ENCODE results near the gene FGFRL1.

Gene FGFRL1

GRCh38 chr4:1055721-1056590, 44.5 kb downstream of the FGFRL1 start:
- peak; percentile 66 for DNase-seq

- DNase-seq: no peak
These were observed 45.4 kb downstream of the FGFRL1 start for GRCh38 chr4:1056671-1057402.

- DNase-seq: no peak
These were observed 45.9 kb downstream of the FGFRL1 start for GRCh38 chr4:1057403-1057745.

DNA sequence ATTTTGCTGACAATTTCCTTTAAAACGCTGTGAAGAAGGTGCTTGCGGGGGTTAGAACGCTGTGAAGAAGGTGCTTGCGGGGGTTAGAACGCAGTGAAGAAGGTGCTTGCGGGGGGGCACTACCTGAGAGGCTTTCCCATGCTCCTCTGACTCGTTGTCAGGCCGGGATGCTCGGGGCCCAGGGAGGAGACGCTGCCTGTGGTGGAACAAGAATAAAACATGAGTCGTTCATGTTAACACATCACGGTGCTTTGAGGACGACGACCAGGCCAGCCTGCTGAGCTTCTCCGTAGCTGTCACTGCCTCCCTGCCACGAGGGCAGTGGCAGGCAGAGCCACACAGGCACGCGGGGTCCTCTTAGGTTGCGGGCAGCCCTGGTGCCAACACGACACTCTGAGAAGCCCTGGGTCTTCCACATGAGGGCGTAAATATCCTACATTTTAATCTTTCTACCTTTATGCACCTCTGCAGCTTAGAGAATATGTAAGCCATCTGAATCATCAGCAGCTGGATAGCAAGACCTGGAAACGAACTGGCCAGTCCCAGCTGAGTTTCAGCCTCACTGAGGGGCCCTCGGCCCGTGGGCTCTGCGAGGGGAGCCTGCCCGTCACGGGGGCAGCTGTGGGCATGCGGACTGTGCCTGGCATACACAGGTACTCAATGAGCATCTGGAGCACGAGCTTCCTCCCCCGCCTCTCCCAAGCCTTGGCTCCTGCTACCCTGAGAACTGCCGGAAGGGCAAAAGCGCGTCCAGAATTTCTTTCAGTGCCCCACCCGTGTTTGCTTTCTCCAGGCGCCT, 47.0 kb downstream of the FGFRL1 start:
- DNase-seq: peak; percentile 67

DNA sequence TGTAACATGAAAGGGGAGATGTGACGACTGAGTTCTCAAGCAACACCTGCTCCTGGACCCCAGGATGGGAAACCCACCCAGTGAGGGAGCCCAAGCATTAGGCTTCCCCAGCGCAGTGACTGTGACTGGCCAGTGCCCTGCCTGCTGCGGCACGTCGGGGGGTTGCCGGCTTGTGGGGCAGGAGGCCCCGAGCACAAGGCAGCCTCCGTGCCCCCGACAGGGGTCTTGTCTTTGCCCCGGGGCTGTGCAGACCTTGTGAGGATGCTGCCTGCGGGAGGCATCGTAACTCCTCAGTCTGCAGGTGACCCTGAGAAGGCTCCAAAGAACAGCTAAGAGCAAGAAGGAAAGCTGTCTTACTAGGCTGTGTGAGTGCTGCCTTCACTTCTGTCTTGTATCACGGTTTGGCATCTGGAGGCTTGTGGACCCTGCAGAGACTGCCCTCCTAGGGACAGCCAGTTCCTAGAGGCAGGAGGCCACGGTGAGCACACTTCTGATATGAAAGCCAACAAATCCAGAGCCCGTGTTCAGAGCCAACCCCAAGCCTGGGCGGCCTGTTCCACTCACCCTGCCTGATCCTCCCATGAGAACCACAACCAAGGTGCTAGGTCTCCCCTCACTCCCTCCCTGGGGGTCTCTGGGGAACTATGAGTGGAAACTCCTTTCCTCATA, 47.7 kb downstream of the FGFRL1 start:
- no peak for DNase-seq

- DNase-seq: no peak
These were observed 48.7 kb downstream of the FGFRL1 start for GRCh38 chr4:1060121-1060520.

- no peak for DNase-seq
These were observed 49.2 kb downstream of the FGFRL1 start for GRCh38 chr4:1060621-1061020.

DNA sequence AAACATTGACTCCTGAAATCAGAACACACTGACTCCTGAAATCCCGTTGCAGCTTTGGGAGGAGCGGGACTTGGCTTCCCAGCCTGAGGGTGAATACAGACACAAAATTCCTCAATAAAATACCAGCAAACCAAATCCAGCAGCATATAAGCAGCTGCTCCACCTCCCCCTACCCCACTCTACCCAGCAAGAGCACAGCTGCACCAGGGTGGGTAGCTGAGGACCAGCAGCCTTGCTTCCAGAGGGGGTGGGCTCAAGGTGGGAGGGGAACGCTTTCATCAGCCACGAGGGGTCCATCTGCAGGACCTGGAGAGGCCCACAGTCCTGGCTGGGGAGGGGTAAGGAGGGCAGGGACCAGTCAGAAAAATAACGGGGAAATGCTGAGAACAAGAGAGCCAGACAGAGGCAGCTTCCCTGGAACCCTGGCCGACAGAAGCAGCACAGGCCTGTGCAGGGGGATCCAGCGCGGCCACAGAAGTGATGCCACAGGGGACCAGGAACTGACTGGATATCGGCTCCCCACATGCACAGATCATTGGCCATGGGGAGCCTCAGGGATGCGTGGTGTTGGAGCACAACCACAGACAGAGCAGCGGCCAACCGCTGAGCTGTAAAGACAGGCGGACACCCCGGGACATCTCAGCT, 49.8 kb downstream of the FGFRL1 start:
- no peak for DNase-seq

DNA sequence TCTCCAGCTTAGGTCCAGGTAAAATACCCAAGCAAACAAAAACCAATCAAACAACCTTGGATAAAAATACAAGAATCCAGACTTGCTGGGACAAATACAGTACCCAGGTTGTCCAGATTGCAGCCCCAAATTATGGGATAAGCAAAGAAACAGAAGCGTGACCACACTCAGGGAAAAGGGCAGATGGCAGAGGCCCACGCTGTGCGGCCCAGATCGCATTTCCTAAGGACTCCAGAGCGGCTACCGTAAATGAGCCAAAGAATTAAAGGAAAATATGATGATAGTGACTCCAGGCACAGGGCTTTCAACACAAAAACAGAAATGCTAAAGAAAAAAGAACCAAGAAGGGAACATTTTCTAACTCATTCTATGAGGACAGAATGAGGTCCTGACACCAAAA, 50.3 kb downstream of the FGFRL1 start:
- DNase-seq: no peak

GRCh38 chr4:1062419-1062818, 51.0 kb downstream of the FGFRL1 start:
- no peak for DNase-seq

GRCh38 chr4:1065732-1066131, 54.3 kb downstream of the FGFRL1 start:
- no peak for DNase-seq

- no peak for DNase-seq
These were observed 58.0 kb downstream of the FGFRL1 start for GRCh38 chr4:1069394-1069793.

DNA sequence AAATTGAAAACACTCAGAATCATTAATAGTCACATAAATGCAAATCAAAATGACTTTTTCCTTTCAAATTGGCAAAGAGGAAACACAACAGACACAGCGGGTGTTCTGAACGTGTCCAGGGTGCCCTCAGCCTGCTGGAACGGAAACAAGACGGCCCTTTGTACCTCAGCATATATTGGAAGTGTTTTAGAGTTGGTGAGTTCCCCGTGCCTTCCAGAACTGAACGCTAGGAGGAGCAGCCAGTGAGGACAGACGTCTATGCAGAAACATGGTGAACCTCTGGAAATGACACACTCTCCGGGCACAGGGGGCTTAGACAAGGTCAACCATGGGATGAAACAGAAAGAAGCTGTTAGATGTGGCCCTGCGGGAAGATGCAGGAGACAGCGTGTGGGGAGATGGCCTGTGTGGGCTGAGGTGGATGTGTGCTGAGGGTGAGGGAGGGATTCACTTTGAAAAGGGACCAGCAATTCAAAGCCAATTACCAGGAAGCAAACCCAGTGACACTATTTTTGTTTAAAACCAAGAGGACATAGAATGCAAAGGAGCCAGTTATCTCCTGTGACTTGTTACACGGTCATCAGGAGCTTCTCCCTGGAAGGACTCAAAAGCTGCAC, 61.5 kb downstream of the FGFRL1 start:
- peak; percentile 90 for DNase-seq

DNA sequence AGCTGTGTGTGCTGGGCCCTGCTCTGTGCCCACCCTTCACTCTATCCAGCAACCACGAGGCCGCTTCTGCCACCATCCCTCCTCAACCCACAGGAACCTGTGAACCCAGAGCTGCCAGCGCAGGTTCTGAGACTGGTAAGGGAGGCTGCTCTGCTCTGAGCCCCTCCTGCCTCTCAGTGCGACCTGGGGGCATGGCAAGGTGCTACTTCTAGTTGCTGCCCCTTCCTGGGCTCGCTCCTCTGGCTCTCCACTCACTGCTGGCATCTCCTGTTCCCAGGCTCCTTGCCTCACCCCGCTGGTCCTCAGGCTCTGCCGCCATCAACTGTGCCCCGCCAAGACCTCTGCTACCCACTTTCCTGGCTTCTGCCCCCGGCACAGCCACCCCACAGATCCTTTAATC, 62.7 kb downstream of the FGFRL1 start:
- no peak for DNase-seq

DNA sequence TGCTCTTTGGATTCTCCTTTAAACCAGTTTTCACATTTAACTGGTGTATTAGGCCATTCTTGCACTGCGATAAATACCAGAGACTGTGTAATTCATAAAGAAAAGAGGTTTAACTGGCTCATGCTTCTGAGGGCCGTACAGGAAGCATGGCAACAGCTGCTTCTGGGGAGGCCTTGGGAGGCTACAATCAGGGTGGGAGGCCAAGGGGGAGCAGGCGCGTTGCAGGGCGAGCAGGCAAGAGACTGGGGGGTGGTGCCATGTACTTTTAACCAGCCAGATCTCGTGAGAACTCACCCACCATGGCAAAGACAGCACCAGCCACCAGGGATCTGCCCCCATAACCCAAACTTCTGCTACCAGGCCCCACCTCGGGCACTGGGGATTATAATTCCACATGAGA, 63.8 kb downstream of the FGFRL1 start:
- DNase-seq: no peak

DNA sequence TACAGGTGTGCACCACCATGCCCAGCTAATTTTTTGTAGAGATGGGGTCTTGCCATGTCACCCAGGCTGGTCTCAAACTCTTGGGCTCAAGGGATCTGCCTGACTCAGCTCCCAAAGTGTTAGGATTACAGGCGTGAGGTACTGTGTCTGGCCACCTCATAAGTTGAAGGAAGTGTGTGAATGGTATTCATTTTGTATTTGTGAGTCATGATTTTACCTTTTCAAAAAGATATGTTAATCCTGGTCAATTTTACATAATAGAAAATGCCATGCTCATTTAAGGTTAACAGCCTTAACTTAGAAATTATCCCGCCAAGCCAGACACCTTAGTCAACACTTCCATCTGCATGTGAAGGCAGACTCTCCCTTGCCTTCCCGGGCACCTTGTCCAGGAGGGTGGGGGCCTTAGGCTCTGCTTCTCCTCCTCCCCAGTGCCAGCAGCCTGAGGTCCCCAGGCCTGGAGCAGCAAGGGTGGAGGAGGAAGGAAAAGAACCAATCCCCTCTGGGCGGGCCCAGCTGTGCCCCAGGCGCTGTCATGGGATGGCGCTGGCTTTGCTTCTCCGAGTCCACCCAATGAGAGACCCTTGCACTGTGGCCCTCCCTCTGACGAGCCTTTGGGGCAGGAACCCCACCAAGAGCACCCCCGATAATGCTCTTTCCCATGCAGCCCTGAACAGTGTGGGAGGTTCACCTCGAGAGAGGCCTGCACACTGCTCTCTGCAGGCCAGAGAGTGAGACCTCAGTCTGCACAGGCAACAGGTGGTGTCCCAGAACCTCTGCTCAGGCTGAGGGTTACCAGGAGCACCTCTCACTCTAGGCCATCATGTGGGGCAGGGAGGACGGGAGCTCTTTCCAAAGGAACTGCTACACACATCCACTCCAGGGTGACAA, 64.6 kb downstream of the FGFRL1 start:
- no peak for DNase-seq

All from DMS53 (cell line).